Measurements from ENCODE around the gene APOC3. TPM values are rescaled to one million over a fixed set of nuclear protein-coding genes. Genes with fewer than 3 reads are reported as not detected.

APOC3 gene
- total RNA-seq, 1 donor from 2014 or later: not detected

GRCh38 chr11:116842909-116843308 lies 13.2 kb downstream of the APOC3 start:
- H3K27me3 ChIP-seq (ENCODE audit: low read depth): no peaks in the 10 kb centered on the region
- peak; percentile 54 to 76 for ATAC-seq

GRCh38 chr11:116843661-116844060 lies 14.0 kb downstream of the APOC3 start:
- intact Hi-C loops (cut with DNase I): no loop called here
- peaks cover 6% of the 10 kb centered on the region for H3K4me1 ChIP-seq
- H3K36me3 ChIP-seq: peaks cover 62% of the 10 kb centered on the region

More at GRCh38 chr11:116842909-116843308, 13.2 kb downstream of the APOC3 start:
- H3K36me3 ChIP-seq: peaks cover 54% of the 10 kb centered on the region
- TF ChIP-seq CTCF (IDR thresholded peaks at IDR 0.05): no peak
- H3K9me3 ChIP-seq: no peaks in the 10 kb centered on the region
- intact Hi-C loops (cut with DNase I): no loop called here
- H3K4me1 ChIP-seq: peaks cover 6% of the 10 kb centered on the region
- H3K4me3 ChIP-seq: no peak overlapping the region
- no peak overlapping the region for H3K27ac ChIP-seq
- DNase-seq: no peak

GRCh38 chr11:116844722-116845121 lies 15.0 kb downstream of the APOC3 start:
- intact Hi-C loops (cut with DNase I): no loop called here
- no peaks in the 10 kb centered on the region for H3K9me3 ChIP-seq
- H3K27ac ChIP-seq: no peak overlapping the region
- H3K4me3 ChIP-seq: no peak overlapping the region
- H3K4me1 ChIP-seq: peaks cover 6% of the 10 kb centered on the region
- no peak for TF ChIP-seq CTCF (IDR thresholded peaks at IDR 0.05)
- DNase-seq (no peak), ATAC-seq (no peak)
- peaks cover 72% of the 10 kb centered on the region for H3K36me3 ChIP-seq
- H3K27me3 ChIP-seq (ENCODE audit: low read depth): no peaks in the 10 kb centered on the region

More at GRCh38 chr11:116843661-116844060, 14.0 kb downstream of the APOC3 start:
- H3K9me3 ChIP-seq: no peaks in the 10 kb centered on the region
- no peak overlapping the region for H3K4me3 ChIP-seq
- DNase-seq (no peak), ATAC-seq (no peak)
- H3K27ac ChIP-seq: no peak overlapping the region
- no peak for TF ChIP-seq CTCF (IDR thresholded peaks at IDR 0.05)
- H3K27me3 ChIP-seq (ENCODE audit: low read depth): no peaks in the 10 kb centered on the region

- Histone ChIP-seq H3K4me3 (no peak overlapping the region), H3K9me3 (no peaks in the 10 kb centered on the region), H3K27ac (no peak overlapping the region), H3K36me3 (peaks cover 68% of the 10 kb centered on the region), H3K27me3 (ENCODE audit: low read depth) (no peaks in the 10 kb centered on the region), H3K4me1 (peaks cover 16% of the 10 kb centered on the region)
- DNase-seq: no peak
- no peak for ATAC-seq
- intact Hi-C loops (cut with DNase I): no loop called here
- TF ChIP-seq CTCF (IDR thresholded peaks at IDR 0.05): no peak
Observed at GRCh38 chr11:116847612-116848011, 17.9 kb downstream of the APOC3 start.

GRCh38 chr11:116849060-116849459 lies 19.4 kb downstream of the APOC3 start:
- ATAC-seq: no peak
- H3K27me3 ChIP-seq (ENCODE audit: low read depth): no peaks in the 10 kb centered on the region
- H3K36me3 ChIP-seq: peaks cover 54% of the 10 kb centered on the region
- TF ChIP-seq CTCF (IDR thresholded peaks at IDR 0.05): no peak
- intact Hi-C loops (cut with DNase I): no loop called here
- H3K27ac ChIP-seq: no peak overlapping the region
- DNase-seq: no peak
- H3K4me3 ChIP-seq: no peak overlapping the region
- H3K4me1 ChIP-seq: peaks cover 31% of the 10 kb centered on the region
- no peaks in the 10 kb centered on the region for H3K9me3 ChIP-seq

- TF ChIP-seq CTCF (IDR thresholded peaks at IDR 0.05): no peak
- ATAC-seq: no peak
- no peak for DNase-seq
- H3K4me1 ChIP-seq: peaks cover 35% of the 10 kb centered on the region
- no peaks in the 10 kb centered on the region for H3K27me3 ChIP-seq (ENCODE audit: low read depth)
- intact Hi-C loops (cut with DNase I): no loop called here
- H3K27ac ChIP-seq: no peak overlapping the region
- no peaks in the 10 kb centered on the region for H3K9me3 ChIP-seq
- H3K4me3 ChIP-seq: no peak overlapping the region
- peaks cover 52% of the 10 kb centered on the region for H3K36me3 ChIP-seq
Observed at GRCh38 chr11:116849486-116849885, 19.8 kb downstream of the APOC3 start.
